ENCODE measurements around the gene EXOC6B.
A peak's percentile ranks its signal among the peaks of the same experiment; 100 is the strongest.

The EXOC6B gene

GRCh38 chr2:72731116-72731515, 94.7 kb downstream of the EXOC6B start:
- no peak for DNase-seq

GRCh38 chr2:72727356-72727755, 98.5 kb downstream of the EXOC6B start:
- no peak for DNase-seq

GRCh38 chr2:72723769-72724370, 102.0 kb downstream of the EXOC6B start:
- DNase-seq: no peak

- DNase-seq: no peak
Measured at GRCh38 chr2:72722492-72723070, 103.3 kb downstream of the EXOC6B start.

GRCh38 chr2:72719416-72719815, 106.4 kb downstream of the EXOC6B start:
- no peak for DNase-seq

GRCh38 chr2:72718876-72719275, 107.0 kb downstream of the EXOC6B start:
- DNase-seq: no peak

- peak; percentile 7 to 23 (median 19) for DNase-seq
Measured at GRCh38 chr2:72716601-72717000, 109.2 kb downstream of the EXOC6B start.

- no peak for DNase-seq
Measured at GRCh38 chr2:72713857-72714256, 112.0 kb downstream of the EXOC6B start.

- no peak for DNase-seq
Measured at GRCh38 chr2:72712977-72713376, 112.9 kb downstream of the EXOC6B start.

GRCh38 chr2:72712304-72712703, 113.5 kb downstream of the EXOC6B start:
- DNase-seq: no peak

- no peak for DNase-seq
Measured at GRCh38 chr2:72710418-72711152, 115.2 kb downstream of the EXOC6B start.

- no peak for DNase-seq
Measured at GRCh38 chr2:72708236-72708635, 117.6 kb downstream of the EXOC6B start.

GRCh38 chr2:72698300-72698699, 127.5 kb downstream of the EXOC6B start:
- DNase-seq: no peak

- no peak for DNase-seq
Measured at GRCh38 chr2:72696559-72696958, 129.3 kb downstream of the EXOC6B start.

GRCh38 chr2:72695676-72696075, 130.2 kb downstream of the EXOC6B start:
- DNase-seq: no peak

GRCh38 chr2:72694715-72695496, 130.9 kb downstream of the EXOC6B start:
- DNase-seq: no peak

GRCh38 chr2:72689579-72690195, 136.1 kb downstream of the EXOC6B start:
- DNase-seq: no peak

GRCh38 chr2:72685638-72686213, 140.1 kb downstream of the EXOC6B start:
- no peak for DNase-seq

- no peak for DNase-seq
Measured at GRCh38 chr2:72682061-72682460, 143.8 kb downstream of the EXOC6B start.

- peak in 1 of 3 donors; percentile 13 for DNase-seq
Measured at GRCh38 chr2:72681016-72681995, 144.5 kb downstream of the EXOC6B start.

GRCh38 chr2:72678024-72678423, 147.8 kb downstream of the EXOC6B start:
- DNase-seq: no peak
